ENCODE results near the gene NSUN2. TPM values are rescaled to one million over a fixed set of nuclear protein-coding genes. Genes with fewer than 3 reads are reported as not detected.

The NSUN2 gene
- total and polyA plus RNA-seq, 2 of the 4 experiments (the other 2 are of a cell fraction): 51.1 to 61.1 TPM

DNA sequence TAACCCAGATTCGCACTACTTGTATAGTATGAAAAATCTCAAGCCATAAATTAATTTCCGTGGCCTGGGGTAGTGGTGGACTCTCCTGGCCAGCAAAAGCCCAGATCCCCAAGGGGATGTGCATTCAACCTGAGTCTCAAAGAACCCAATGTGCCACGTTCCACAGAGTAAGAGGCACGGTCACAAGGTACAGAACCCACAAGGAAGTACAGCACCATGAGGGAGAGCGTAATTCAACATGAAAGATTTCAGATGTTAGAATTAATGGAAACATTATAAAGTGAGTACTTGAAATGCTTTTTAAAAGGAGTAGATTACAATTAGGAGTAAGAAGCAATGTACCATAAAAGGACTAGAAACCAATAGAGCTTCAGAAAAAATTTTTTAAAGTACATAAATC, 23.8 kb upstream of the NSUN2 start:
- no peak overlapping the region for H3K4ac ChIP-seq (ENCODE audit: low read depth, low read length)
- H3K79me1 ChIP-seq (ENCODE audit: low read depth in 1 of 2, low read length in 2 of 2): peaks cover 6% of the 10 kb centered on the region in 2 experiments; a peak in 2 of 4 replicates
- dilution Hi-C loops (cut with HindIII; ENCODE audit: low sequenced_read_pairs, unreplicated experiment) (no loop called here), intact Hi-C loops (cut with micrococcal nuclease) (no loop called here), in situ Hi-C loops (cut with MboI; ENCODE audit: low sequenced_read_pairs) (no loop called here)
- H2AFZ ChIP-seq (replicated peaks; ENCODE audit: low read length, poor library complexity): no peak overlapping the region
- H3K56ac ChIP-seq (ENCODE audit: extremely low read depth, insufficient read depth, low read length): no peak overlapping the region
- WGBS, 2 experiments (ENCODE audit: extremely low coverage in 2 of 2, insufficient read length in 1 of 2): 100% methylated on average over 1 of the region's 5 CpGs; no CpG with 5 or more reads in 1 of the 2 experiments
- H3K27me3 ChIP-seq (ENCODE audit: control insufficient read depth, insufficient read depth, low read length): no peaks in the 10 kb centered on the region
- H3K23ac ChIP-seq (ENCODE audit: low read depth, low read length): no peak overlapping the region
- no peak overlapping the region for H2BK15ac ChIP-seq (ENCODE audit: low read depth, low read length)
- H2AK5ac ChIP-seq (ENCODE audit: low read depth, low read length): no peak overlapping the region
- H3K27ac ChIP-seq (ENCODE audit: insufficient read depth, low read length): no peak overlapping the region
- H2BK5ac ChIP-seq (ENCODE audit: low read depth, low read length, poor library complexity, severe bottlenecking): no peak overlapping the region
- DNase-seq (no peak), ATAC-seq (ENCODE audit: low read depth) (no peak)
- H2AK9ac ChIP-seq (replicated peaks; ENCODE audit: low read depth, low read length, poor library complexity): no peak overlapping the region
- no peak overlapping the region for H4K8ac ChIP-seq (ENCODE audit: low read depth in 2 of 2, low read length in 2 of 2)
- H2BK120ac ChIP-seq (ENCODE audit: low read depth, low read length): no peak overlapping the region
- peaks cover 3% of the 10 kb centered on the region; the same call in 1 of the 2 replicates for H3K9me3 ChIP-seq (ENCODE audit: control insufficient read depth, insufficient read depth, low read length)
- H2BK20ac ChIP-seq (ENCODE audit: low read depth, low read length): no peak overlapping the region
- peaks cover 25% of the 10 kb centered on the region for H3K36me3 ChIP-seq (ENCODE audit: control insufficient read depth, insufficient read depth, low read length)
- CTCF ChIA-PET: no interaction called here
- no peak overlapping the region for H3K14ac ChIP-seq (replicated peaks; ENCODE audit: low read depth, low read length)
- H4K91ac ChIP-seq (ENCODE audit: insufficient read depth, low read depth, low read length): no peak overlapping the region
- no peaks in the 10 kb centered on the region for H3K4me1 ChIP-seq (ENCODE audit: control insufficient read depth, insufficient read depth, low read length)
- no peak overlapping the region for H3K4me2 ChIP-seq (ENCODE audit: low read depth, low read length)
- H3K9me1 ChIP-seq (ENCODE audit: insufficient read depth, low read length): no peaks in the 10 kb centered on the region; the same call in 1 of the 2 replicates
- H3K9ac ChIP-seq (ENCODE audit: low read depth, low read length): no peak overlapping the region
- POLR2A ChIA-PET (ENCODE audit: unreplicated experiment): no interaction called here
- no TSS peak for BruUV-seq (replicated peaks)
- TF ChIP-seq MXI1 (IDR thresholded peaks at IDR 0.05; ENCODE audit: borderline replicate concordance, low read depth, low read length) (no peak), CEBPB (IDR thresholded peaks at IDR 0.05; ENCODE audit: low read depth, low read length) (no peak), MAZ (IDR thresholded peaks at IDR 0.05; ENCODE audit: borderline replicate concordance, low read depth, low read length) (no peak), SMC3 (IDR thresholded peaks at IDR 0.05; ENCODE audit: low read depth, low read length) (no peak), NFE2L2 (IDR thresholded peaks at IDR 0.05; ENCODE audit: low read depth, low read length) (no peak), POLR2A (IDR thresholded peaks at IDR 0.05; ENCODE audit: low read depth, low read length) (no peak), RAD21 (IDR thresholded peaks at IDR 0.05; ENCODE audit: low read length) (no peak), BHLHE40 (IDR thresholded peaks at IDR 0.05; ENCODE audit: low read depth, low read length) (no peak), FOS (IDR thresholded peaks at IDR 0.05; ENCODE audit: low read depth, low read length) (no peak), CHD1 (IDR thresholded peaks at IDR 0.05; ENCODE audit: low read depth, low read length) (no peak)
- H3K4me3 ChIP-seq (ENCODE audit: insufficient read depth, low read depth, low read length): no peak overlapping the region
- no peak overlapping the region for H3K18ac ChIP-seq (ENCODE audit: low read depth, low read length)
- no peak overlapping the region for H4K5ac ChIP-seq (ENCODE audit: low read depth, low read length)
- H4K20me1 ChIP-seq (ENCODE audit: insufficient read depth, low read length): no peaks in the 10 kb centered on the region
